ENCODE measurements around the gene PCDHGA8.
"Not testable (repeated sequence)": the region's sequence is repeated elsewhere in the genome, so short reads cannot be mapped to it uniquely, and the experiment has no call there.

PCDHGA8 gene

DNA sequence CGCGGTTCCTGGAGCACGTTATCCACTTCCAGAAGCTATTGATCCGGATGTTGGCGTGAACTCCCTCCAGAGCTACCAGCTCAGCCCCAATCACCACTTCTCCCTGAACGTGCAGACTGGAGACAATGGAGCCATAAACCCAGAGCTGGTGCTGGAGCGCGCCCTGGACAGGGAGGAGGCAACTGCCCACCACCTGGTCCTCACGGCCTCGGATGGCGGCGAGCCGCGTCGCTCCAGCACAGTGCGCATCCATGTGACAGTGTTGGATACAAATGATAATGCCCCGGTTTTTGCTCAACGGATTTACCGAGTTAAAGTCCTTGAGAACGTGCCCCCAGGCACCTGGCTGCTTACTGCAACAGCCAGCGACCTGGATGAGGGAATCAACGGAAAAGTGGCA, 11.0 kb downstream of the PCDHGA8 start:
- no peak for DNase-seq

DNA sequence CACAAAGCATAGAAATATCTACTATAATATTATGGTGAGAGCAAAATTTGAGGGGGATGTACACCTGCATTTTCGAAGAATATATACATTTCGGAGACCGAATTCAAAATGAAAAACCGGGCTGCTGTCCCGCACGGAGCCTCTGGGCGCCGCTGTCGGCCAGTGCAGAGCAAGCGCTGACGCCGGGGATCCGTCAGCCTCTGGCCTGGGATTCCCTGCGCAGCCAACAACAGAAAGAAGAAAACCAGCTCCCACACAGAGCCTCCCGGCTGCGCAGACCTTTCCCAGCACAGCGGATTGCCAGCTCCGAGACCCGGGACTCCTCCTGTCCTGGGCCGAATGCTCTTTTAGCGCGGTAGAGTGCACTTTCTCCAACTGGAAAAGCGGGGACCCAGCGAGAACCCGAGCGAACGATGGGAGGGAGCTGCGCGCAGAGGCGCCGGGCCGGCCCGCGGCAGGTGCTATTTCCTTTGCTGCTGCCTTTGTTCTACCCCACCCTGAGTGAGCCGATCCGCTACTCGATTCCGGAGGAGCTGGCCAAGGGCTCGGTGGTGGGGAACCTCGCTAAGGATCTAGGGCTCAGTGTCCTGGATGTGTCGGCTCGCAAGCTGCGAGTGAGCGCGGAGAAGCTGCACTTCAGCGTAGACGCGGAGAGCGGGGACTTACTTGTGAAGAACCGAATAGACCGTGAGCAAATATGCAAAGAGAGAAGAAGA, 15.5 kb downstream of the PCDHGA8 start, which contains the start of gene PCDHGB6:
Gene PCDHGB6, plus strand, starts transcription at position 232 of the 716 bp plus-strand sequence. Its CDS starts 182 bp downstream, at position 414.
- DNase-seq, result not testable (repeated sequence)

DNA sequence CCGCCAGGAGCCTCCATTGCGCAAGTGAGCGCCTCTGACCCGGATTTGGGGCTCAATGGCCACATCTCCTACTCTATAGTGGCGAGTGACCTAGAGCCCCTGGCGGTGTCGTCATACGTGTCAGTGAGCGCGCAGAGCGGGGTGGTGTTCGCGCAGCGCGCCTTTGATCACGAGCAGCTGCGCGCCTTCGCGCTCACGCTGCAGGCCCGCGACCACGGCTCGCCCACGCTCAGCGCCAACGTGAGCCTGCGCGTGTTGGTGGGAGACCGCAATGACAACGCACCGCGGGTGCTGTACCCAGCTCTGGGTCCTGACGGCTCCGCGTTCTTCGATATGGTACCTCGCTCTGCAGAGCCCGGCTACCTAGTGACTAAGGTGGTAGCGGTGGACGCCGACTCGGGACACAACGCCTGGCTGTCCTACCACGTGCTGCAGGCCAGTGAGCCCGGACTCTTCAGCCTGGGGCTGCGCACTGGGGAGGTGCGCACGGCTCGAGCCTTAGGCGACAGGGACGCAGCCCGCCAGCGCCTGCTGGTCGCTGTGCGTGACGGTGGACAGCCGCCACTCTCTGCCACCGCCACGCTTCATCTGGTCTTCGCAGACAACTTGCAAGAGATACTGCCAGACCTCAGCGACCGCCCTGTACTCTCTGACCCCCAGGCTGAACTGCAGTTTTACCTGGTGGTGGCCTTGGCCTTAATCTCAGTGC, 17.3 kb downstream of the PCDHGA8 start:
- no peak for DNase-seq

DNA sequence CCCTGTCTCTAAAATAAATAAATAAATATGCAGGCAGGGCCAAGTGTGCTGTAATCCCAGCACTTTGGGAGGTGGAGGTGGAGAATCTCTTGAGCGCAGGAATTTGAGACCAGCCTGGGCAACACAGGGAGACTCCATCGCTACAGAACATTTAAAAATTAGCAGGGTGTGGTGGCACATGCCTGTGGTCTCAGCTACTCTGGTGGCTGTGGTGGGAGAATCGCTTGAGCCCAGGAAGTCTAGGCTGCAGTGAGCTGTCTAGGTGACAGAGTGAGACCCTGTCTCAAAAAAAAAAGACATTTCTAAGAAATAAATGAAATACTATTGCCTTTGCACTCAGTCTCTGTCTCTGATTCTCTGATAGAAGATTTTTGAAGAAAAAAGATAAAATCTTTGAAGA, 19.1 kb downstream of the PCDHGA8 start:
- no peak for DNase-seq

DNA sequence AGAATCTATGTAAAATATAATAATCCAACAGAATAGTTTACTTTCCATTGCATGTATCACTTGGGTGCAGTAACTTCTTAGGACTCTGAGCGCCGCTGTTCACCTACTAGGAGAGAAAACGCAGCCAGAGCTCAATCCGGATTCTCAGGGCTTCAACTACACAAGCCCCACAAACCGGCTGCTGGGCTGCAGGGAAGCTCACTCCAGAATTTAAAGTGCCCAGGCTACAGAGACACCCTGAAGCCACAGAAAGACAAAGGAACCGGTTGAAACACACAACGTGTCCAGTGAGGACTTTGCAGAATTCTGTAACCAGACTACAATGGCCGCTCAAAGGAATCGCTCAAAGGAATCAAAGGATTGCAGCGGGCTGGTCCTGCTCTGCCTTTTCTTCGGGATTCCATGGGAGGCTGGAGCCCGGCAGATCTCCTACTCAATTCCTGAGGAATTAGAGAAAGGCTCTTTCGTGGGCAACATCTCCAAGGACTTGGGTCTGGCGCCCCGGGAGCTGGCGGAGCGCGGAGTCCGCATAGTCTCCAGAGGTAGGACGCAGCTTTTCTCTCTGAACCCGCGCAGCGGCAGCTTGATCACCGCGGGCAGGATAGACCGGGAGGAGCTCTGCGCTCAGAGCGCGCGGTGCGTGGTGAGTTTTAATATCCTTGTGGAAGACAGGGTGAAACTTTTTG, 20.6 kb downstream of the PCDHGA8 start, which contains the start of gene PCDHGA10:
Gene PCDHGA10, plus strand, starts transcription at position 134 of the 686 bp plus-strand sequence. Its CDS starts 189 bp downstream, at position 323.
- DNase-seq, result no peak

DNA sequence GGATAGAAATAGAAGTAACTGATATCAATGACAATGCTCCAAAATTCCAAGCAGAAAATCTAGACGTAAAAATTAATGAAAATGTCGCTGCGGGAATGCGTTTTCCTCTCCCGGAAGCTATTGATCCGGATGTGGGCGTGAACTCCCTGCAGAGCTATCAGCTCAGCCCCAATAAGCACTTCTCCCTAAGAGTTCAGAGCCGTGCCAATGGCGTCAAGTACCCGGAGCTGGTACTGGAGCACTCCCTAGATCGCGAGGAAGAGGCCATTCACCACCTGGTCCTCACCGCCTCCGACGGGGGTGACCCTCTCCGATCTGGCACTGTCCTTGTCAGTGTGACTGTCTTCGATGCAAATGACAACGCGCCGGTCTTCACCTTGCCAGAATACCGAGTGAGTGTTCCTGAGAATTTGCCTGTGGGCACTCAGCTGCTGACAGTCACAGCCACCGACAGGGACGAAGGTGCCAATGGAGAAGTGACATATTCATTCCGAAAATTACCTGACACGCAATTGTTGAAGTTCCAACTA, 21.2 kb downstream of the PCDHGA8 start:
- no peak for DNase-seq

DNA sequence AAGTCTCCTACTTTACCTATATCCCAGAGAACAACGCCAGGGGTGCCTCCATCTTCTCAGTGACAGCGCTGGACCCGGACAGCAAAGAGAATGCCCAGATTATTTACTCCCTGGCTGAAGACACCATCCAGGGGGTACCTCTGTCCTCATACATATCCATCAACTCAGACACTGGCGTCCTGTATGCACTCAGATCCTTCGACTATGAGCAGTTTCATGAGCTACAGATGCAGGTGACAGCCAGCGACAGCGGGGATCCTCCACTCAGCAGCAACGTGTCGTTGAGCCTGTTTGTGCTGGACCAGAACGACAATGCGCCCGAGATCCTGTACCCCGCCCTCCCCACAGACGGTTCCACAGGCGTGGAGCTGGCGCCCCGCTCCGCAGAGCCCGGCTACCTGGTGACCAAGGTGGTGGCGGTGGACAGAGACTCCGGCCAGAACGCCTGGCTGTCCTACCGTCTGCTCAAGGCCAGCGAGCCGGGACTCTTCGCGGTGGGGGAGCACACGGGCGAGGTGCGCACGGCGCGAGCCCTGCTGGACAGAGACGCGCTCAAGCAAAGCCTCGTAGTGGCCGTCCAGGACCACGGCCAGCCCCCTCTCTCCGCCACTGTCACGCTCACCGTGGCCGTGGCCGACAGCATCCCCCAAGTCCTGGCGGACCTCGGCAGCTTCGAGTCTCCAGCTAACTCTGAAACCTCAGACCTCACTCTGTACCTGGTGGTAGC, 22.3 kb downstream of the PCDHGA8 start:
- not testable (repeated sequence) for DNase-seq

DNA sequence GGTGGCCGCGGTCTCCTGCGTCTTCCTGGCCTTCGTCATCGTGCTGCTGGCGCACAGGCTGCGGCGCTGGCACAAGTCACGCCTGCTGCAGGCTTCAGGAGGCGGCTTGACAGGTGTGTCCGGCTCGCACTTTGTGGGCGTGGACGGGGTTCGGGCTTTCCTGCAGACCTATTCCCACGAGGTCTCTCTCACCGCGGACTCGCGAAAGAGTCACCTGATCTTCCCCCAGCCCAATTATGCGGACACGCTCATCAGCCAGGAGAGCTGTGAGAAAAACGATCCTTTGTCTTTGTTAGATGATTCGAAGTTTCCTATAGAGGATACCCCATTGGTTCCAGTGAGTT, 22.8 kb downstream of the PCDHGA8 start:
- not testable (repeated sequence) for DNase-seq

DNA sequence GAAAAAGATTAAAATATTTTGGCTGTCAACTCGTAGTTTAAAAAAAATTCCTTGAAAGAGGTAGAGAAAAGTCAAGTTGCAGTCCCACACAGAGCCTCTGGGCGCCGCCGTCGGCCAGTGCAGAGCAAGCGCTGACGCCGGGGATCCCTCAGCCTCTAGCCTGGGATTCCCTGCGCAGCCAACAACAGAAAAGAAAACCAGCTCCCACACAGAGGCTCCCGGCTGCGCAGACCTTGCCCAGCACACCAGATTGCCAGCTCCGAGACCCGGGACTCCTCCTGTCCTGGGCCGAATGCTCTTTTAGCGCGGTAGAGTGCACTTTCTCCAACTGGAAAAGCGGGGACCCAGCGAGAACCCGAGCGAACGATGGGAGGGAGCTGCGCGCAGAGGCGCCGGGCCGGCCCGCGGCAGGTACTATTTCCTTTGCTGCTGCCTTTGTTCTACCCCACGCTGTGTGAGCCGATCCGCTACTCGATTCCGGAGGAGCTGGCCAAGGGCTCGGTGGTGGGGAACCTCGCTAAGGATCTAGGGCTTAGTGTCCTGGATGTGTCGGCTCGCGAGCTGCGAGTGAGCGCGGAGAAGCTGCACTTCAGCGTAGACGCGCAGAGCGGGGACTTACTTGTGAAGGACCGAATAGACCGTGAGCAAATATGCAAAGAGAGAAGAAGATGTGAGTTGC, 25.2 kb downstream of the PCDHGA8 start, which contains the start of gene PCDHGB7:
Gene PCDHGB7, plus strand, starts transcription at position 184 of the 679 bp plus-strand sequence. Its CDS starts 183 bp downstream, at position 367.
- DNase-seq, result peak; percentile 58 to 73

DNA sequence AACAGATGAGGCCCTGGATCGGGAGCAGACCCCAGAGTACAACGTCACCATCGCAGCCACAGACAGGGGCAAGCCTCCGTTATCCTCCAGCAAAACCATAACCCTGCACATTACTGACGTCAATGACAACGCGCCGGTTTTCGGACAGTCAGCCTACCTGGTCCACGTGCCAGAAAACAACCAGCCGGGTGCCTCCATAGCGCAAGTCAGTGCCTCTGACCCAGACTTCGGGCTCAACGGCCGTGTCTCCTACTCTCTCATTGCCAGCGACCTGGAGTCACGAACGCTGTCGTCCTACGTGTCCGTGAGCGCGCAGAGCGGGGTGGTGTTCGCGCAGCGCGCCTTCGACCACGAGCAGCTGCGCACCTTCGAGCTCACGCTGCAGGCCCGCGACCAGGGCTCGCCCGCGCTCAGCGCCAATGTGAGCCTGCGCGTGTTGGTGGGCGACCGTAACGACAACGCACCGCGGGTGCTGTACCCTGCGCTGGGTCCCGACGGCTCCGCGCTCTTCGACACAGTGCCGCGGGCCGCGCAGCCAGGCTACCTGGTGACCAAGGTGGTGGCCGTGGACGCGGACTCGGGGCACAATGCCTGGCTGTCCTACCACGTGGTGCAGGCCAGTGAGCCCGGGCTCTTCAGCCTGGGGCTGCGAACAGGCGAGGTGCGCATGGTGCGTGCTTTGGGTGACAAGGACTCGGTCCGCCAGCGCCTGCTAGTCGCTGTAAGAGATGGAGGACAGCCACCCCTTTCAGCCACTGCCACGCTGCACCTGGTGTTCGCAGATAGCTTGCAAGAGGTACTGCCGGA, 26.8 kb downstream of the PCDHGA8 start:
- DNase-seq, result no peak

DNA sequence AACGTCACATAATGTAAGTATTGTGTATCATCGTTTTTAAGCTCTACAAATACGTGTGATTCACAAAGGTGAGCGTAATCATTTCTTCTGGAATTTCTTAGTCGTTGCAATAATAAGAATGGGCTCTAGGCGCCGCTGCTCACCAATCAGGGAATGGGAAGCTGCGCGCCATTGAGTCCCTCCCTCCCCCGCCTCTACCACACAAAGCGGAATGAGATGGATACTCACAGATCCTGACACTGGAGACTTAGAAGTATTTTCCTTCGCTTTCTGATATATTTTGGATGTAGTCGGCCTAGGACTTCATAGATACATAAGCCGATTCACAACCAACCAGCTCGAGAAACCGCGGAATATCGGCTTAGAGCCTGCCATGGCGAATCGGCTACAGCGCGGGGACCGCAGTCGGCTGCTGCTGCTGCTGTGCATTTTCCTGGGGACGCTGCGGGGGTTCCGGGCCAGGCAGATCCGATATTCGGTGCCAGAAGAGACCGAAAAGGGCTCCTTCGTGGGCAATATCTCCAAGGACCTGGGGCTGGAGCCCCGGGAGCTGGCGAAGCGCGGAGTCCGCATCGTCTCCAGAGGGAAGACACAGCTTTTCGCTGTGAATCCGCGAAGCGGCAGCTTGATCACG, 28.5 kb downstream of the PCDHGA8 start, which contains the start of gene PCDHGA11:
Gene PCDHGA11, plus strand, starts transcription at position 197 of the 634 bp plus-strand sequence. Its CDS starts 177 bp downstream, at position 374.
- DNase-seq, result no peak

DNA sequence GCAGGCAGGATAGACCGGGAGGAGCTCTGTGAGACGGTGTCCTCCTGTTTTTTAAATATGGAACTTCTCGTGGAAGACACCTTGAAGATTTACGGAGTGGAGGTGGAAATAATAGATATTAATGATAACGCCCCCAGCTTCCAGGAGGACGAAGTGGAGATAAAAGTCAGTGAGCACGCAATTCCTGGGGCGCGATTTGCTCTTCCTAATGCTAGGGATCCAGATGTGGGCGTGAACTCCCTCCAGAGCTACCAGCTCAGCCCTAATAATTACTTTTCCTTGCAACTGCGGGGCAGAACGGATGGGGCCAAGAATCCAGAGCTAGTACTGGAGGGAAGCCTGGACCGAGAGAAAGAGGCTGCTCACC, 29.0 kb downstream of the PCDHGA8 start:
- DNase-seq, result no peak

DNA sequence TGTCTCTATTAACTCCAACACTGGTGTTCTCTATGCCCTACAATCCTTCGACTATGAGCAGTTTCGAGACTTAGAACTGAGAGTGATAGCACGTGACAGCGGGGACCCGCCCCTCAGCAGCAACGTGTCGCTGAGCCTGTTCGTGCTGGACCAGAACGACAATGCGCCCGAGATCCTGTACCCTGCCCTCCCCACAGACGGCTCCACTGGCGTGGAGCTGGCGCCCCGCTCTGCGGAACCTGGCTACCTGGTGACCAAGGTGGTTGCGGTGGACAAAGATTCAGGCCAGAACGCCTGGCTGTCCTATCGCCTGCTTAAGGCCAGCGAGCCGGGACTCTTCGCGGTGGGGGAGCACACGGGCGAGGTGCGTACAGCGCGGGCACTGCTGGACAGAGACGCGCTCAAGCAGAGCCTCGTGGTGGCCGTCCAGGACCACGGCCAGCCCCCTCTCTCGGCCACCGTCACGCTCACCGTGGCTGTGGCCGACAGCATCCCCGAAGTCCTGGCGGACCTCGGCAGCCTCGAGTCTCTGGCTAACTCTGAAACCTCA, 30.4 kb downstream of the PCDHGA8 start:
- no peak for DNase-seq

DNA sequence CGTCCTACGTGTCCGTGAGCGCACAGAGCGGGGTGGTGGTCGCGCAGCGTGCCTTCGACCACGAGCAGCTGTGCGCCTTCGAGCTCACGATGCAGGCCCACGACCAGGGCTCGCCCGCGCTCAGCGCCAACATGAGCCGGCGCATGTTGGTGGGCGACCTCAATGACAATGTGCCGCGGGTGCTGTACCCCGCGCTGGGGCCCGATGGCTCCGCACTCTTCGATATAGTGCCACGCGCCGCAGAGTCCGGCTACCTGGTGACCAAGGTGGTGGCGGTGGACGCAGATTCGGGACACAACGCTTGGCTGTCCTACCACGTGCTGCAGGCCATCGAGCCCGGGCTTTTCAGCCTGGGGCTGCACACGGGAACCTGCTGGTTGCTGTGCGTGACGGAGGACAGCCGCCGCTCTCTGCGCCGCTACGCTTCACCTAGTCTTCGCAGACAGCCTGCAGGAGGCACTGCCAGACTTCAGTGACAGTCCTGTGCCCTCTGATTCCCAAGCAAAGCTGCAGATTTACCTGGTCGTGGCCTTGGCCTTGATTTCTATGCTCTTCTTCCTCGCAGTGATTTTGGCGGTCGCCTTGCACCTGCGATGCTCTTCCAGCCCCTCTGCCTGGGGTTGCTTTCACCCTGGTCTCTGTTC, 35.5 kb downstream of the PCDHGA8 start:
- DNase-seq, result no peak

DNA sequence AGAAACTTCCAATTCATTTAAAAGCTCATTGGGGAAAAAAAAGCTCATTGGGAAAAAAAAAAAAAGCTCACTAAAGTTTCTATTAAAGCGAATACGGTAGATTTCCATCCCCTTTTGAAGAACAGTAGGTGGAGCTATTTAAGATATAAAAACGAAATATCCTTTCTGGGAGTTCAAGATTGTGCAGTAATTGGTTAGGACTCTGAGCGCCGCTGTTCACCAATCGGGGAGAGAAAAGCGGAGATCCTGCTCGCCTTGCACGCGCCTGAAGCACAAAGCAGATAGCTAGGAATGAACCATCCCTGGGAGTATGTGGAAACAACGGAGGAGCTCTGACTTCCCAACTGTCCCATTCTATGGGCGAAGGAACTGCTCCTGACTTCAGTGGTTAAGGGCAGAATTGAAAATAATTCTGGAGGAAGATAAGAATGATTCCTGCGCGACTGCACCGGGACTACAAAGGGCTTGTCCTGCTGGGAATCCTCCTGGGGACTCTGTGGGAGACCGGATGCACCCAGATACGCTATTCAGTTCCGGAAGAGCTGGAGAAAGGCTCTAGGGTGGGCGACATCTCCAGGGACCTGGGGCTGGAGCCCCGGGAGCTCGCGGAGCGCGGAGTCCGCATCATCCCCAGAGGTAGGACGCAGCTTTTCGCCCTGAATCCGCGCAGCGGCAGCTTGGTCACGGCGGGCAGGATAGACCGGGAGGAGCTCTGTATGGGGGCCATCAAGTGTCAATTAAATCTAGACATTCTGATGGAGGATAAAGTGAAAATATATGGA, 38.1 kb downstream of the PCDHGA8 start, which contains the start of gene PCDHGA12:
Gene PCDHGA12, plus strand, starts transcription at position 176 of the 782 bp plus-strand sequence. Its CDS starts 253 bp downstream, at position 429.
- no peak for DNase-seq

DNA sequence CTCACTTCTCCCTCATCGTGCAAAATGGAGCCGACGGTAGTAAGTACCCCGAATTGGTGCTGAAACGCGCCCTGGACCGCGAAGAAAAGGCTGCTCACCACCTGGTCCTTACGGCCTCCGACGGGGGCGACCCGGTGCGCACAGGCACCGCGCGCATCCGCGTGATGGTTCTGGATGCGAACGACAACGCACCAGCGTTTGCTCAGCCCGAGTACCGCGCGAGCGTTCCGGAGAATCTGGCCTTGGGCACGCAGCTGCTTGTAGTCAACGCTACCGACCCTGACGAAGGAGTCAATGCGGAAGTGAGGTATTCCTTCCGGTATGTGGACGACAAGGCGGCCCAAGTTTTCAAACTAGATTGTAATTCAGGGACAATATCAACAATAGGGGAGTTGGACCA, 38.9 kb downstream of the PCDHGA8 start:
- no peak for DNase-seq

DNA sequence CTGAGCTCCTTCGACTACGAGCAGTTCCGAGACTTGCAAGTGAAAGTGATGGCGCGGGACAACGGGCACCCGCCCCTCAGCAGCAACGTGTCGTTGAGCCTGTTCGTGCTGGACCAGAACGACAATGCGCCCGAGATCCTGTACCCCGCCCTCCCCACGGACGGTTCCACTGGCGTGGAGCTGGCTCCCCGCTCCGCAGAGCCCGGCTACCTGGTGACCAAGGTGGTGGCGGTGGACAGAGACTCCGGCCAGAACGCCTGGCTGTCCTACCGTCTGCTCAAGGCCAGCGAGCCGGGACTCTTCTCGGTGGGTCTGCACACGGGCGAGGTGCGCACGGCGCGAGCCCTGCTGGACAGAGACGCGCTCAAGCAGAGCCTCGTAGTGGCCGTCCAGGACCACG, 39.9 kb downstream of the PCDHGA8 start:
- not testable (repeated sequence) for DNase-seq

DNA sequence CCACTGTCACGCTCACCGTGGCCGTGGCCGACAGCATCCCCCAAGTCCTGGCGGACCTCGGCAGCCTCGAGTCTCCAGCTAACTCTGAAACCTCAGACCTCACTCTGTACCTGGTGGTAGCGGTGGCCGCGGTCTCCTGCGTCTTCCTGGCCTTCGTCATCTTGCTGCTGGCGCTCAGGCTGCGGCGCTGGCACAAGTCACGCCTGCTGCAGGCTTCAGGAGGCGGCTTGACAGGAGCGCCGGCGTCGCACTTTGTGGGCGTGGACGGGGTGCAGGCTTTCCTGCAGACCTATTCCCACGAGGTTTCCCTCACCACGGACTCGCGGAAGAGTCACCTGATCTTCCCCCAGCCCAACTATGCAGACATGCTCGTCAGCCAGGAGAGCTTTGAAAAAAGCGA, 40.3 kb downstream of the PCDHGA8 start:
- DNase-seq, result not testable (repeated sequence)

DNA sequence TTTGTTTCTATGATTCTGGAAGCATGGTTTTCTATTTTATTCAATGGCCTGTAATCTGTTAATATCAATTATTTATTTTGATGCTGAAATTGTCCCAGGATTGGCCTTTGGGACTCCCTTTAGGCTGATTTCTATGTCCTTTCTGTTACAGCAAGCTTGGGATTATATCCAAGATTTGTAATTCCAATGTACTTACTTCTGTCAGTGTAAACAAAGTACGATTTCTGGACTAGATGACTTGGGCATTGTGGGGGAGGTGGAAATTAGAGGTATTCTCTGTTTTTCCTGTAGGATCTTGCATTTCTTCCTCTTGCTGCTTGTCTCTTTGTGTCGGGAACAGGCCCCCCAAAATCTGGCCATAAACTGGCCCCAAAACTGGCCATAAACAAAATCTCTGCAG, 41.6 kb downstream of the PCDHGA8 start:
- DNase-seq, result no peak

Measured in NCI-H2081 (cell line).